GM19193 (cell line): Measurements from ENCODE around the gene CD247.

Experiments used
- POLR2A ChIP-seq: IDR thresholded peaks from 4 replicates; pipeline ENCODE4 v1.6.1; 2011; ENCODE audit not compliant: insufficient read depth, insufficient read length; ENCODE audit errors: extremely low read depth

Gene CD247

DNA sequence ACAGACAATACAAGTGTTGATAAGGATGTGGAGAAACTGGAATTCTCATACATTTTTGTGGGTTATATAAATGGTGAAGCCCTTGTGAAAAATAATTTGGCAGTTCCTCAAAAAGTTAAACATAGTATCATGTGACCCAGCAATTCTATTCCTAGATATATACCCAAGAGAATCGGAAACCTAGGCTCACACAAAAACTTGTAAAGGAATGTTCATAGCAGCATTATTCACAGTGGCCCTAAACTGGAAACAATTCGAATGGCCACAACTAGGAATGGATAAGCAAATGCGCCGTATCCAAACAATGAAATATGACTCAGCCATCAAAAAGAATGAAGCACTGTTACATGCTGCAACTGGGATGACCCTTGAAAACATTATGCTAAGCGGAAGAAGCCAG, 3.9 kb upstream of the CD247 start:
- TF ChIP-seq POLR2A: no peak

DNA sequence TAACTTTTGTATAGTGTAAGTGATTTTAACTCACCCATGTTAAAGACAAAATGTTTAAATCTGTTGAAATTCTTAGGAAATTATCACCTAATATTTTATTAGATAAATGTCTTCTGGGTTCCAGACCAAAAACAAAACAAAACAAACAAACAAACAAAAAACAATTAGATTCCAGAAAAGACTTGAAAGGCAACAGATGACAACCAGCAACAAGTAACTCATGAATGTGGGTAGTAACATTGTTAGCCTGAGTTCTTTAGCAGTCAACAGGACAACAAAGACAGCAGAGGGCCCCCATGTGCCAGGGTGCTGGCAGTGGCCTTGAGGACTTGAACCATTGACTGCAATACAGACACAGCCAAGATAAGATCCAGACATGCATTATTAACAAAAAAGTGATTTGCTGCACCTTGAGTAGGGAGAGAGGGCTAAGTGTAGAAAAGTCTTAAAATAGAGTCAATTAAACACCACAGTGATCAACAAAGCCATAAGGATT, 2.4 kb upstream of the CD247 start:
- no peak for TF ChIP-seq POLR2A

DNA sequence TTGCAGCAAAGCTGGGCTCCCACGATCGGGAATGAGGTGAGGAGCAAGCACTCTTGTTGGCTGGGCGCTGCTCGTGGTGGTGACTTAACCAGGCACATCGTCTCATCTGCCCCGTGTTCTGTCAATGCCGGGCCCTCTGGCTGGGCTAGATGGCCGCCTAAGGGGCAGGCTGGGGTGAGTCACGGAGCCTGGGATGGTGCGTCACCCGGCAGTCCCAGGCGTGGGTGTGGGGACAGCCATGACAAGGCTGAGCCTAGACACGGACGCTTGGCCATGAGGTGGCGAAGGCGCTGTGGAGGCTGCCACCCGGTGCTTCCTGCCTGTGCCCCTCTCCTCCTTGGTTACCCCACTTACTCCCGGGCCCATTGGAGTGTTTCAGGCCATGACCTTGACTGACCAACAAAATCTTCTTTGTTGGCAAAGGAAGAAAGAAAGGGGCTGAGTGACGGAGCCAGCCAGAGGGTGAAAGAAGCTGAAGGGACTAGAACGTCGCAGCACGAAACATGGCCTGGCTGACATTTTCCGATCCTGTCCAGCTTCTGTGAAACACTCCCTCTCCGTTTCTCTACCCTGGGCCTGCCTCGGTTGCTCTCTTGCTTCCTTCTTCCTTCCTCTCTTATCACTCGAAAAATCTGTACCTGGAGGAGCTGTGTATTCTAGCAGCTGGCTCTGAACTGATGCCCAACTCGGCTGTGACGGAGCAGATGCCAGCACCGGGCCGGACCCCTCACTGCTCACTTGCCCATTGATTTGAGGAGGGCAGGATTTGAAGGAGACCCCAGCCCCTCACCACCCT, 596 bp downstream of the CD247 start:
- no peak for TF ChIP-seq POLR2A

DNA sequence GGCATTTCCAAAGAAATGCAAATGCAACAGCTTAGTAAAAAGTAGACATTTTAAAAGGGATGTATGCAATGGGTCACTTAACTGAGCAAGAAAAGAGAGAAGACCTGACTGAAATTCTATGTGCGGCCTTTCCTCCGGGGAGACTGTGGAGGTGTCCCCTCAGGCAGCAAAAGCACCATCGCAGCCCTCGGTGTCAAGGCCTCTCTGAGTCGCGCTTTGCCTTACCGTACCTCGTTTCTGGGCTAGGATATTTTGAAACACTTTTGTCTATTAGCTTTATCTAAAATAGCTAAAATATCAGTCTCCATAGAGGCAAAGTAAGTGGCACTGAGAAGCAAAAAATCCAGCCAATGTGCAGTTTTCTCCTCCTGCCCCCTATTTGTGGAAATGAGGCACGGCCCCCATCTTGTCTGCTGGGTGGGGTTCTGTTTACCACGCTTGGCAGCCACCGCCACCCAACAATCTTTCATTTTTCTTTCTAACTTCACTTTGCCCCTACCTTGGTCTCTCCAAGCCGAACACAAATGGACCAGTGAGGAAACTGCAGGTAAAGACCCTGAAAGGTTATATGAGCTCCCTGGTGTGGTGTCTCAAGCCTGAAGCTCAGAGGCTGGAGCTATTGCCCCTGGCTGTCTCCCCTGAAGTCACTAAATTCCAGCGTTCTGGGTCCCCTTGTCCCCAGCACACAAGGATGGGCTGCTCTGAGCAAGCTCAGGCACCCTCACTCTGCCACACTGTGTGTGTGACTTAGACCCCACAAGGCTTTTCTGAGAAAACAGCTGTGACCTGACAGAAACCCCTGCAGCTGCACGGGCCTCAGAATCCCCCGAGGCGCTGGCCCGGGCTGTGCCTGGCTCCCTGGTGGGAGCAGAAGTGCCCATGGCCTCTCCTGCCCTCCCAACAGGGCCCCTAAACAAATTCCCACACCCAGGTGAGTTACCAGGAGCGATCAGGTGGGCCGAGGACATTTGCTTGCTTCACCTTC, 1.6 kb downstream of the CD247 start:
- TF ChIP-seq POLR2A: no peak

DNA sequence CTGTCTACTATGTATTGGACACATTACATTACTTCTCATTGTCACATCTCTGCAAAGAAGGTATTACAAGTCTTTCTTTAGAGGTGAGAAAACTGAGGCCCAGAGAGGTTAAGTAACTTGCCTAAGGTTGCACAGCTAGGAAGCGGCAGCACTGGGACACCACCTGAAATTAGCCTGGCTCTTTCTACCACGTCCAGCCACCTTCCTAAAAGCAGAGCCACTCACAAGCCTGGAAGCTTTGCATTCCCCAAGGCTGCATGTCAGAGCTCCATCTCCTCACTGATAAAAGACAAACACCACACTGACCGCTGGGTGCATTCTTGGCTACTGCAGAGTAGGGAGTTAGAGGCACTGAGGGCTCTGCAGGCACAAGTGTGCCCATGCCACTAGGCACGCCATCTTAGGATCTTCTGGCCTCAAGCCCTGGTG, 2.4 kb downstream of the CD247 start:
- TF ChIP-seq POLR2A: no peak

DNA sequence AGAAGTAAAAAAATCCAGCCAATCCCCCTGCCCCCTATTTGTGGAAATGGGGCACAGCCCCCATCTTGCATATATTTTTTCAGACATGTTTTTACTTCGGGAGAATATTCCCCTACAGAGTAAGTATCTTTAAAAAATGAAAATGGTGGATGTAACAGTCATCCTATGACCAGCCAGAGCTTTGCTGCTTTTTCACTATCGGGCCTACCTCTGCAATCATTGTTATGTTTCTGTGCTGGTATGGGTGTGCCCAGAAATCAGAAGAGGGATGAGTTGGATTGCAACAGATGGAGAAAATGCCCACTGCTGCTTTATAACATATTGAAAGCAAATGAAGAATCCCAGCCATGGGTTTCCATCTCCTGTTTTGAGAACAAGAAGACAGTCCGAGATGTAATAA, 2.9 kb downstream of the CD247 start:
- no peak for TF ChIP-seq POLR2A

DNA sequence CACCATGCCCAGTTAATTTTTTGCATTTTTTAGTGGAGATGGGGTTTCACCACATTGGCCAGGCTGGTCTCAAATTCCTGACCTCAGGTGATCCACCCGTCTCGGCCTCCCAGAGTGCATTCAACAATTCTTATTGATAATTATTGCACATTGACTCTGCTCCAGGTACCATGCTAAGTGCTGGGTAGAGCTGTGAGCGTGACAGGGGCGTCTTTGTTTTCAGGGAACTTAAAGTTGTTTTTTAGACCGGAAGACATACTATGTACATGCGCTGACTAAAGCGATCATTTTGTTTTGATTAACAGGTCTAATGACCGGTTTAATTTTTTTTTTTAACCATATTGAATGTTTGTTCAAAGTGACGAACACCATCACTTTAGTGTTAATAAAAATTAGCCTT, 4.0 kb downstream of the CD247 start:
- no peak for TF ChIP-seq POLR2A

DNA sequence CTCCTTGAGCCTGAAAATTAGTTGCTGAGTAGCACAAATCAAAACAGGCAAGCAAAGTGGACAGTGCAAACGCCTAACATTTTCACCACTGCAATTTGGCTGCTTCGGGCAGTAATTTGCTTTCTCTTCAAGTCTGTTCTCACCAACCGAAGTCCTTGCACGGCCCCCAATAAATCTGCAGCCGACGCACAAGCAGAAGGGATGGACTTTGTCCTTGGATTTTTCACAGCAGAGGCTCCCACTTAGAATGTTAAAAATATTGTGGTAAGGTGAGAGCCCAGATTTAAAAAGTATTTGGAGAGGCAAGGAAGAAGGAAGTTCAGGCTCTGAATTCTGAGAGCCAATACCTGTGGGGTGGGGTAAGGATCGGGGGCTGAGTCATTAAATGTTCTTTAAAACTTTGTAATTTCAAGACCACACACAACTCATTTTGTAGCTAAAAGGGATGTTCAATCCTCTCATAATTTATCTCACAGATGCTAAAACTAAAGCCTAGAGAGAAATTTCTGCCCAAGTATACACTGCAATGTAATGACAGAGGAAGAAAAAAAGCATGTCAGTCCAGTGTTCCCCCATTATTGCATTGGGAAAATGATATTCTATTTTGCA, 6.2 kb downstream of the CD247 start:
- no peak for TF ChIP-seq POLR2A

DNA sequence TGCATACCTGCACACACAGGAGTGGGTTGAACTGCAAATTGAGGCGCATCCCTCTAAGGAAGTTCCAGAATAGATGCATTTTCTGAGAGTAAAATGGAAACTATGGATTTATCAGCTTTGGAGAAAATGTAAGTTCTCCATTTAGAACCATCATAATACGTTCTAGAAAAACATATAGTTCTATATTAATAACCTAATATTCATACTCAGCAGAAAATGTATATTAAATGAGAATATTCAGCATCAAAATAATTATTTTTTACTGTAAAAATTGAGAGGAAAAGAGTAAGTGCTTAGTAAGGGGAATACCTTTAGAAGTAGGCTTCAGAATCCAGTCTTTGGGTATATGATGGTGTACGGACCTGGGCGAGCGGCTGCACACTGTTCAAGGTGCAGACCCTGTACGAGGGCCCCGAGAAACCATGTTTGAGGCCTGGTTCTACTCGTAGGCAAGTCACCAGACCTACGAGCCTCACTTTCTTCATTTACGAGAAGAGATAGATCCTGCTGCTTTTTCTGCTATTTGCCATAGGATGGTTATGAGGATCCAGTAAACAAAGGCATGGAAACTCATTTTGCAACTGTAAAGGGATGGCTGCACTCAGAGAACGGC, 6.8 kb downstream of the CD247 start:
- TF ChIP-seq POLR2A: no peak

DNA sequence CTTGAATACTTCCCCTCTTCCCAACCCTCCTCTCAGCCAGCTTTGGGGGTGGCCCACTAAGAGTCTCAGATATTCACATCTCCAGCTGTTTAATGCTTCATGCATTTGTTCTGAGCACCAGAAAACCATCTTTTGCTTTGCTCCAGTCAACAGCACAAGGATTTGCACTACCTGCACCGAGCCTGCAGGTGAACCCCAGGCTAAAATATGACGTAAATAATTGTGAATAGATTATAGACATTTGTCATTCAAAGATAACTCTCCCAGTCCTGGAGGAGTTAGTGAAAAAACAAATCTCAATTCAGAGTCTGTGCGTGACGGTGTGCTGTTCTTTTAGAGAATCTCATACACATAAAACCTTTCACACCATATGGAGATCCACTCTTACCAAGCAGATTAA, 7.4 kb downstream of the CD247 start:
- TF ChIP-seq POLR2A: no peak

DNA sequence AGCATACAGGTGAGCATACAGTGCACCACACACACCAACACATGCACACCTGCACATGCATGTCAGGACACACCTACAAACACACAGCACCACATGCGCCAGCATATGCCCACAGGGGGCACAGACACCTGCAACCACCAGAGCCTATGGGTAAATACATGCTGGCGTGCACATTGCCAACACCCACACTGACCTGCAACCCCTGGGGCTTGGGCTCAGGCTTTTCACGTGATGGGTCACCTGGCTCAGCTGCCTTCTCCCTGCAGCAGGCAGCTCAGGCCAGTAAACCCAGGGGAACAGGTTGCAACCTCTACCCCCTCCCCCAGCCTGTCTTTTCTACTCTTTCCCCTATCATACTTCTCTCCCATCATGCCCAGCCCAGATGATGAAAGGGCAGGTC, 8.1 kb downstream of the CD247 start:
- TF ChIP-seq POLR2A: no peak

DNA sequence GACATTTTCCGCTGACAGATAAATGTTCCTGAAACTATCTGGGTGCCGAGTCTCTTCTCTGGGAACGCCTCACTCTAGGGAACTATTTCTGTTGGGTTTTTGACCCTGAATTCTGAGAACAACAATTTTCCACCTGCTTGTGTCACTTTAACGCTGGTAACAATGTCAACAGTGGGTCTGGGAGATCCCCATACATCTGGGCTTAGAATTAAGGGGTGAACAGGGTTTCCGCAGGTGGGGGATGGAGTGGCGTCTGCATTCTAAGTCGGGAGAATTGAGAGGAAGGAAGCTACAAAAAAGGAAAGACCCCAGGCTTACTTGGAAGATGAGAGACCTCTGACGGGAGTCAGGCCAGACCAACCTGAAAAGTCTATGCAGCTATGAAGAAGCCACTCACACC, 8.7 kb downstream of the CD247 start:
- no peak for TF ChIP-seq POLR2A

DNA sequence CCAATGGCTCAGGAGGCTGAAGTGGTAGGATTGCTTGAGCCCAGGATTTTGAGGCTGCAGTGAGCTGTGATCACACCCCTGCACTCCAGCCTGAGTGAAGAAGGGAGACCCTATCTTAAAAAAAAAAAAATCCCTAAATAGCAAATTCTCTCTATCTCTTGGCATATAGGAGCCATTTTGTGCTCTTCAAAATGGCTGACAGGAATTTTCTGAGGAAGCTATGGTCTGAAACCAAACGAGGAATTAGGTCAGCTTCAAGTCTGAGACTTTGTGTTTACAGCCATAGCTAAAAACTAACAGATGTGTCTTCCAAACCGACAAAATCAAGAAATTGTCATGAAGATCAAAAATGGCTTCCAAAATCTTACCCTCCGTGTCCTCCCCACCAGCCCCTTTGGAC, 10.6 kb downstream of the CD247 start:
- no peak for TF ChIP-seq POLR2A

DNA sequence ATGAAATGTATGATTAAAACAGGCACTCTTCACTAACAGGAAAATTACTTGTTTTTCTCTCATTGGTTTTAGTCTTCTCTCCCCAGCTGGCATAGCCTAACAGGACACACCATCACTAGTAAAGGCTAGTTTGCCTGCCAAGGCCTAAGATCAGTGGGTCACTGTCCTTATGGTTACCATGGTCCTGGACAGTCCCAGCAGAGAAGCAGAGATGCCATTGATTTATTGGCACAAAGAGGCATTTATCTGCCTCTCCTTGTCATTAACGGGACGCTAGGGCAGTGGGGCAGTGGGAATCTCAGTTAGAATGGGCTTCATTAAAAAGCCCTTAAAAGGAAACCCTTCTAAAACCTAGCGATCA, 13.9 kb downstream of the CD247 start:
- TF ChIP-seq POLR2A: no peak
